Stimulated activated CD4-positive, alpha-beta T cell treated with anti-CD3 and anti-CD28 coated beads, Interleukin-4, amount 100 ng/mL, for 48 hours (primary cell): ENCODE measurements around the gene AKR1B1.

Experiments
- DNase-seq, 2 donors: peaks; one replicate each; pipeline ENCODE4 v3.0.0-alpha.2; 2020; ENCODE audit warnings: low read depth in 2 of 2

AKR1B1 gene

GRCh38 chr7:134469622-134470021 lies 10.7 kb upstream of the AKR1B1 start:
- no peak for DNase-seq

- no peak for DNase-seq
Observed at GRCh38 chr7:134468475-134468874, 9.6 kb upstream of the AKR1B1 start.

- no peak for DNase-seq
Observed at GRCh38 chr7:134468054-134468453, 9.2 kb upstream of the AKR1B1 start.

DNA sequence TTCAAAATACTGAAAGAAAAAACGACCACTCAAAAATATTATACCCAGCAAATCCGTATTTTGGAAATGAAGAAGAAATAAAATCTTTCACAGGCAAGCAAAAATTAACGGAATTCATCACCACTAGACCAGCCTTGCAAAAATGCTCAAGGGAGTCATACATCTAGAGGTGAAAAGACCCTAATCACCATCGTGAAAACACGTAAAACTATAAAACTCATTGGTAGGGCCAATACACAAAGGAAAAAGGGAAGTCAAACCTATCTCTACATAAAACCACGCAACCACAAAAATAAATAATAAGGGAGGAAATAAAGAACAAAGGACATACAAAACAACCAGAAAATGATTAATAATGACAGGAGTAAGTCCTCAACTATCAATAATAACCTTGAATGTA lies 6.6 kb upstream of the AKR1B1 start:
- no peak for DNase-seq

GRCh38 chr7:134464496-134464895 lies 5.6 kb upstream of the AKR1B1 start:
- DNase-seq = no peak

GRCh38 chr7:134463751-134464150 lies 4.9 kb upstream of the AKR1B1 start:
- DNase-seq = no peak

- DNase-seq = no peak
Observed at GRCh38 chr7:134462337-134462925, 3.5 kb upstream of the AKR1B1 start.

- no peak for DNase-seq
Observed at GRCh38 chr7:134461916-134462315, 3.0 kb upstream of the AKR1B1 start.

DNA sequence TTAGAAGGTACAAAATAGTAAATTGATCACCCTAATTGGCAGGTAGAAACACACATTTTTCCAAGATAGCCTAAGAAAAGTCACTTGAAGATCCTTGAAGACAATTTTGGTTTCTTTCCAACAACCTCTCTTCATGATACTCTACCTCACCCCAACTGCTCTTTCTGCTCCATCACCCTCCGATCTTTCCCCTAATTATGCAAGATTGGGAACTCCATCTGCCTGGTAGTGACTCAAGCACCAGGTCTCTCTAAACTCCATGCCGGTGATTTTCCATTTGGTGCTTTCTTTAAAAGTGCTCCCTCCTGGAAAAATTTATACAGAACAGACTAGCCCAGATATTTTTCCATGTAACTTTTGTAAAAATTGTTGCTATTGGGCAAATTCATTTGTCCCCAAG lies 1.1 kb upstream of the AKR1B1 start:
- no peak for DNase-seq

DNA sequence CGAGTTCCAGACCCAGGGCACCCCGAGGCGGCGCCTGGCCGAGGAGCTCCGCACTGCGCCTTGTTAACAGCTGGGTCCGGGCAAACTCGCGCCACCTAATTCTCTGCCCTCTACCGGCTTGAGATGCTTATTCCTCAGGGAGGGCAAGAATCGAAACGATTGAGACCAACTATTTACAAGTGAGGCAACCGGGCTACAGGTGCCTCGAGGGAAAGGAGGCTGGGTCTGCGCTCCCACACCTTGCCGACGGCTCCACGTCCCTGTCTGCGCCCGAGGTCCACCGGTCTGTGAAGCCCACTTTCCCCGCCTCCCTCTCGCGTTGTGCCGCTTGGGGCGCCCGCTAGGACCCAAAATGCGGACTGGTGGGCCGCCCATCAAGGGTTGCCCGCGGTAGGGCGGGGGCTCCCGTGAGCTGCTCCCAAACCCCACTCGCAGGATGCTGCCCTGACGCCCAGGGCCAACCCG lies 527 bp downstream of the AKR1B1 start:
- peak; percentile 30 to 36 for DNase-seq

DNA sequence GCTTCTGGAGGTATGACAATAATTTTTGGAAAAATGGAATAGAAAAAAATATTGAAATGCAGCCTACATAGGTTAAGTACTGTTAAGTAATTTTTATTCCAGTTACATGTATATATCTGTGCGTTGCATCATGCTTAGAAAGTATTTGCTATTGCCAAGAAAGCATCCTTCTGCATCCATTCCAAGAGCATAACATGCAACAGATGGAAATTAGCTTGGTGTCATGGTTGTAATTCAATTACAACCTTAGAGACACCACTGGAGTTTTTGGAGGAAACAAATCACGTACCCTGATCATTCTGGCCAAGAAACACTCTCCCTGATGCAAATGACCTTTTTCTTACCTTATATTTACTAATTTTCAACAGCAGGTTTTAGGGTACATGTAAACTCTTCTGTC lies 1.7 kb downstream of the AKR1B1 start:
- no peak for DNase-seq

GRCh38 chr7:134454277-134454676 lies 4.6 kb downstream of the AKR1B1 start:
- DNase-seq = no peak

DNA sequence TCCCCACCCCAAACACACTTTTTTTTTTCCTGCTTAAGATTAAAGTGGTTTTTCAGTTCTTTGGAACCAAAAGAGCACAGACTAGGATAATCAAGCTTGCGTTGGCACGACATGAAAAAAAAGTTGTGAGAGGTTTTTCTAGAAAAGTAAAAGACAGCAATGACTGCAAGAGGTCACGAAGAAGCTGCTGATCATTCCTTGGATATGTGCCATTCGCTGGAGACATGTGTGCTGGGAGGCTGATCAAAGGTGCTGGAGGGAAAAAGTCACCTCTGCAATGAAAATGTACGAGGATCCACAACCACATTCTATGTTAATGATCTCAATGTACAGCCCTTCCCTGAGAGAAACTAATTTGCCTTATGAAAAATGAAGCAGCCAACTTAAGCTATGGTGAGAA lies 5.4 kb downstream of the AKR1B1 start:
- DNase-seq = no peak

DNA sequence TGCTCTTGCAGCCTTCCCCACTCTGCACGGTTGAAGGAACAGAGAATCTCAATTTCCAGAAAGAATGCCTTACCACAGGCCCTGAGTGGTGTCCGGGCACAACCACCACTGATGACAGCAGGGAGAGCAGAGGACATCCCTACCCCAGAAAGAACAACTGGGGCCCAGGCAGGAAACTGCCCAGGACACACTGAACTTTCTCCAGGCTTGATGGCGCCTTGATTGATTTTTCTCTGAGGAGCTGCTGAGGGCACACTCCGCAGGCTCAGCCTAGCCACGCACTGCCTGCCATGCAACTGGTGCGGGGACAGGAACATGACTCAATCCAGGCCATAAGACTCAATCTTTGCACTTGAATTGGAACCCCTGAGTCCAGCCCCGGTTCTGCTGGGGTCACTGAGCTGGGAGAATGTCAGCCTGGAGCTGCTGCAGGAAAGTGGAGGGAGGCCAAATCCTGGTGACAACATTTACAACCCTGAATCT lies 5.9 kb downstream of the AKR1B1 start:
- no peak for DNase-seq

- no peak for DNase-seq
Observed at GRCh38 chr7:134452419-134452838, 6.5 kb downstream of the AKR1B1 start.

GRCh38 chr7:134451656-134452055 lies 7.2 kb downstream of the AKR1B1 start:
- DNase-seq = no peak

DNA sequence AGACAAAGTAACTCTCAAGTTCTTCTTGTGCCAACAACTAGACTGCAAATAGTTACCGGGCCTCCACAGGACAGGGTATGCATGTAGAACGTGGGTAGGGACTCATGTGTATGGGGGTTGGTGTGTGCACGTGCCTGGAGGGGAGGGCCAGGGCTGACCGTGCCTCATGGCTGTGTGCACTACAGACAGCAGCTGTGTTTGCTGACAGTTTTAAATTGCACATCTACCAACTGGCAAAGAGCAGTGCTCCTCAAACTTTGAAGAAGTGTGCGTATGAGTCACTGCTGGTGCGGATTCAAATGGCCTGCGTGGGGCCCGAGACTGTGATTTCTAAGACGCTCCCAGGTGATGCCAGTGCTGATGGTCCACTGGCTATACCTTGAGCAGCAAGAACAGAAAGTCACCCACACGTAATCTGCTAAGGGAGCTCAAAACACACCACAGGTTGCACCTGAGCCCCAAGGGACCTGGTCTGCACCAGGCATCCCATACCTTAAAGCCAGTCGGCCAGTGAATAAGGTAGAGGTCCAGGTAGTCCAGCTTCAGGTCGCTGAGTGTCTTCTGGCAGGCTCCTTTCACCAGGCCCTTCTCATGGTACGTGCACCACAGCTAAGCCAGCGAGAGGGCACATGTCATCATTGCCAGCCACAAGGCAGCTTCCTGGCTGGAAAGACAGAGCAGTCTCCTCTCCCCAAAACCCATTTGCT lies 8.5 kb downstream of the AKR1B1 start:
- DNase-seq = no peak

GRCh38 chr7:134449680-134450079 lies 9.2 kb downstream of the AKR1B1 start:
- no peak for DNase-seq

DNA sequence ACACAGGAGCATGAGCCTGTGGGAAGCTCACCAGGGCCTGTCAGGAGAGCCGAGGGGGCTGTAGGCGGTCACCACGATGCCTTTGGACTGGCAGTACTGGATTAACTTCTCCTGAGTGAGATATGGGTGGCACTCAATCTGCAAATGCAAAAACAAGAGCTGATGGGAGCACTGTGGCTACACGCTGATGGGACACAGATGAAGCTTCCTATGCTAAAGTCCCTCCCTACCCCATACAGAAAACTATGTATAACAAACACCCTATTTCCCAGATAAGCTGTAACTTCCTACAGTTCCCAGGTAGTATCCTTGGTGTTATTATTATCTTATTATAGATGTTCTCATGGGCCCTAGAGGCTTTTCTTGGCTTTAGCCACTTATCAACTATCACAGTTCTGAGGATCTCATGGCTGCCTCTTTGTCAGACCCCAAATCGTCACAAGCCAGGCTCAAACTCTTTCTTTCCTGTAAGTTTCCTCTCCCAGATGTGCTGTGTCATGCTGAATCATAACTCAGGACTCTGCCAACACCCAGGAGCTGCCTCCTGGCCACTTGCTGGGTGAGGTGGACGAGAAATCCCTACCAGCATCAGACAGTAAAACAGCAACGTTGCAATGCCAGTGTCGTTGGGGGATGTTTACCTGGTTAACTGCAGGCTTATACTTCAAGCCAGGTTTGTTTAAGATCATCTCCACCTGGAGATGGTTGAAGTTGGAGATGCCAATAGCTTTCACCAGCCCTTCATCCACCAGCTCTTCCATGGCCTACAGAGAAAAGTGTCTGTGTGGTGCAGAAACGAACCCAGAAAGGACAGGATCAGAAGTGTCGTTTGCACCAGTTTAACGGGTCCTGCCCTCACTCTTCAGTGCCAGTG lies 10.3 kb downstream of the AKR1B1 start:
- DNase-seq = no peak

GRCh38 chr7:134447383-134447782 lies 11.5 kb downstream of the AKR1B1 start:
- DNase-seq = no peak

DNA sequence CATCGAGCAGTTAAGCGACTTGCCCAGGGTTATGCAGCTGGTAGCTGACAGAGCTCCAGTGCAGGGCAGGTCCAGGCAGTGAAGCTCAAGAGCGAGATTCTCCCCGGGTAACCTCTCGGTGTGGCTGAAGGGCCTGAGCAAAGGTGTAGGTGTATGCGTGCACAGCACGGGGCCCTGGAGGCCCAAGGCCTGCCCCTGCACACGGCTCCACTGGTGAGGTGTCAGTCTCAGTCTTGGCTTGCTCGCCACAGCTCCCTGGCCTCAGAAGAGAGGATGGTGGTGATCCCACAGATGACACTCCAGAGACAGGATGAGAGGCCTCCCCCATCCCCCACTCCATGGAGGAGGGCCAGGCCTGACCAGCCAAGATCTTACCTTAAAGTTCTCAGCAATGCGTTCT lies 12.0 kb downstream of the AKR1B1 start:
- no peak for DNase-seq

GRCh38 chr7:134446446-134446845 lies 12.5 kb downstream of the AKR1B1 start:
- DNase-seq = no peak

GRCh38 chr7:134444961-134445315 lies 14.0 kb downstream of the AKR1B1 start:
- no peak for DNase-seq
